ENCODE data around the gene MYO18A. TPM values are rescaled to one million over a fixed set of nuclear protein-coding genes. Genes with fewer than 3 reads are reported as not detected.

The MYO18A gene
- total and polyA plus RNA-seq, 2 of the 4 experiments (the other 2 are of a cell fraction) = 22.4 to 39.1 TPM

DNA sequence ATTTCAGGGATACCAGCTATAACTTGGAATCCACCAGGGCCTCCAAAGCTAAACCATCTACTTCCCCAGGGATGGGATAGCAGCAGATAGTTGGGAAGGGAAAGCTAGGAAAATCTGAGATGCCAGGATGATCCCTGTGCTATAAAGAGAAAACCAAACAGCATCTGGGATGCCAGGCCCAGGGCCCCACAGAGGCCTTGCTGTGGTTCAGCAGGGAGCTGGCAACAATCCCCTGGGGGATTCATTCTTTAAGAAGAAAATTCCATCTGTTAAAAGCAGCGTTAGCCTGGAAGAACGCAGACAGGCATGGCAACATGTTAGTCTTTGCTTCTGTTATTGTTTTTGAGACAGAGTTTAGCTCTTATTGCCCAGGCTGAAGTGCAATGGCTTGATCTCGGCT lies 16.6 kb downstream of the MYO18A start:
- H3K23ac ChIP-seq (ENCODE audit: low read depth, low read length) = no peak overlapping the region
- intact Hi-C loops (cut with micrococcal nuclease) (no loop called here), in situ Hi-C loops (cut with MboI; ENCODE audit: low sequenced_read_pairs) (no loop called here), dilution Hi-C loops (cut with HindIII; ENCODE audit: low sequenced_read_pairs, unreplicated experiment) (no loop called here)
- ChIA-PET CTCF (no interaction called here), POLR2A (ENCODE audit: unreplicated experiment) (no interaction called here)
- H3K4me2 ChIP-seq (ENCODE audit: low read depth, low read length) = no peak overlapping the region; the same call in 1 of the 2 replicates
- DNase-seq (no peak), ATAC-seq (ENCODE audit: low read depth) (no peak)
- H3K4ac ChIP-seq (ENCODE audit: low read depth, low read length) = no peak overlapping the region; the same call in 1 of the 2 replicates
- peaks cover 40% of the 10 kb centered on the region for H3K9me1 ChIP-seq (ENCODE audit: insufficient read depth, low read length)
- H3K27ac ChIP-seq (ENCODE audit: insufficient read depth, low read length) = peak overlapping the region; percentile 6; the same call in 1 of the 2 replicates
- H4K20me1 ChIP-seq (ENCODE audit: insufficient read depth, low read length) = peaks cover 10% of the 10 kb centered on the region
- H3K9ac ChIP-seq (ENCODE audit: low read depth, low read length) = no peak overlapping the region
- H3K4me1 ChIP-seq (ENCODE audit: control insufficient read depth, insufficient read depth, low read length) = peaks cover 33% of the 10 kb centered on the region
- no TSS peak for BruUV-seq (replicated peaks)
- H3K56ac ChIP-seq (ENCODE audit: extremely low read depth, insufficient read depth, low read length) = no peak overlapping the region
- H3K36me3 ChIP-seq (ENCODE audit: control insufficient read depth, insufficient read depth, low read length) = peaks cover 16% of the 10 kb centered on the region
- H2AFZ ChIP-seq (replicated peaks; ENCODE audit: low read length, poor library complexity) = no peak overlapping the region
- no peak overlapping the region for H4K5ac ChIP-seq (ENCODE audit: low read depth, low read length)
- H3K14ac ChIP-seq (replicated peaks; ENCODE audit: low read depth, low read length) = no peak overlapping the region; the same call in 1 of the 2 replicates
- no peak overlapping the region for H3K18ac ChIP-seq (ENCODE audit: low read depth, low read length)
- peak overlapping the region; percentile 32; the same call in 1 of the 2 replicates for H2BK120ac ChIP-seq (ENCODE audit: low read depth, low read length)
- 0 out of 2 replicates have a peak overlapping the region, but pooled peaks have one; percentile 38 for H4K91ac ChIP-seq (ENCODE audit: insufficient read depth, low read depth, low read length)
- no peak overlapping the region; the same call in 1 of the 2 replicates for H2BK20ac ChIP-seq (ENCODE audit: low read depth, low read length)
- H3K79me1 ChIP-seq (ENCODE audit: low read depth in 1 of 2, low read length in 2 of 2) = peaks cover 19 to 83% of the 10 kb centered on the region in 2 experiments
- no peaks in the 10 kb centered on the region for H3K27me3 ChIP-seq (ENCODE audit: control insufficient read depth, insufficient read depth, low read length)
- TF ChIP-seq MAZ (IDR thresholded peaks at IDR 0.05; ENCODE audit: borderline replicate concordance, low read depth, low read length) = no peak
- TF ChIP-seq MAFK (IDR thresholded peaks at IDR 0.05; ENCODE audit: low read depth, low read length) = no peak
- TF ChIP-seq CHD1 (IDR thresholded peaks at IDR 0.05; ENCODE audit: low read depth, low read length) = no peak
- TF ChIP-seq RCOR1 (IDR thresholded peaks at IDR 0.05; ENCODE audit: insufficient replicate concordance, low read length) = no peak
- no peak for TF ChIP-seq RFX5 (IDR thresholded peaks at IDR 0.05; ENCODE audit: low read depth, low read length)
- TF ChIP-seq CEBPB (IDR thresholded peaks at IDR 0.05; ENCODE audit: low read depth, low read length) = no peak
- no peak for TF ChIP-seq MXI1 (IDR thresholded peaks at IDR 0.05; ENCODE audit: borderline replicate concordance, low read depth, low read length)
- TF ChIP-seq FOS (IDR thresholded peaks at IDR 0.05; ENCODE audit: low read depth, low read length) = no peak
- TF ChIP-seq, protein P1, sequence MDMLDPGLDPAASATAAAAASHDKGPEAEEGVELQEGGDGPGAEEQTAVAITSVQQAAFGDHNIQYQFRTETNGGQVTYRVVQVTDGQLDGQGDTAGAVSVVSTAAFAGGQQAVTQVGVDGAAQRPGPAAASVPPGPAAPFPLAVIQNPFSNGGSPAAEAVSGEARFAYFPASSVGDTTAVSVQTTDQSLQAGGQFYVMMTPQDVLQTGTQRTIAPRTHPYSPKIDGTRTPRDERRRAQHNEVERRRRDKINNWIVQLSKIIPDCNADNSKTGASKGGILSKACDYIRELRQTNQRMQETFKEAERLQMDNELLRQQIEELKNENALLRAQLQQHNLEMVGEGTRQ (IDR thresholded peaks at IDR 0.05; ENCODE audit: low read depth, low read length) = no peak
- no peak for TF ChIP-seq POLR2A (IDR thresholded peaks at IDR 0.05; ENCODE audit: low read depth, low read length)
- TF ChIP-seq NFE2L2 (IDR thresholded peaks at IDR 0.05; ENCODE audit: low read depth, low read length) = no peak
- TF ChIP-seq, protein P2, sequence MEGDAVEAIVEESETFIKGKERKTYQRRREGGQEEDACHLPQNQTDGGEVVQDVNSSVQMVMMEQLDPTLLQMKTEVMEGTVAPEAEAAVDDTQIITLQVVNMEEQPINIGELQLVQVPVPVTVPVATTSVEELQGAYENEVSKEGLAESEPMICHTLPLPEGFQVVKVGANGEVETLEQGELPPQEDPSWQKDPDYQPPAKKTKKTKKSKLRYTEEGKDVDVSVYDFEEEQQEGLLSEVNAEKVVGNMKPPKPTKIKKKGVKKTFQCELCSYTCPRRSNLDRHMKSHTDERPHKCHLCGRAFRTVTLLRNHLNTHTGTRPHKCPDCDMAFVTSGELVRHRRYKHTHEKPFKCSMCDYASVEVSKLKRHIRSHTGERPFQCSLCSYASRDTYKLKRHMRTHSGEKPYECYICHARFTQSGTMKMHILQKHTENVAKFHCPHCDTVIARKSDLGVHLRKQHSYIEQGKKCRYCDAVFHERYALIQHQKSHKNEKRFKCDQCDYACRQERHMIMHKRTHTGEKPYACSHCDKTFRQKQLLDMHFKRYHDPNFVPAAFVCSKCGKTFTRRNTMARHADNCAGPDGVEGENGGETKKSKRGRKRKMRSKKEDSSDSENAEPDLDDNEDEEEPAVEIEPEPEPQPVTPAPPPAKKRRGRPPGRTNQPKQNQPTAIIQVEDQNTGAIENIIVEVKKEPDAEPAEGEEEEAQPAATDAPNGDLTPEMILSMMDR (conservative IDR thresholded peaks at IDR 0.05; ENCODE audit: low read depth, low read length) = no peak
- no peak for TF ChIP-seq RAD21 (IDR thresholded peaks at IDR 0.05; ENCODE audit: low read length)
- no peak overlapping the region for H2AK5ac ChIP-seq (ENCODE audit: low read depth, low read length)
- H3K9me3 ChIP-seq (ENCODE audit: control insufficient read depth, insufficient read depth, low read length) = no peaks in the 10 kb centered on the region
- no peak overlapping the region for H3K4me3 ChIP-seq (ENCODE audit: insufficient read depth, low read depth, low read length)
- no CpG with 5 or more reads among the region's 3 CpGs for WGBS, 2 experiments (ENCODE audit: extremely low coverage in 2 of 2, insufficient read length in 1 of 2)
- H2BK15ac ChIP-seq (ENCODE audit: low read depth, low read length) = no peak overlapping the region
- H2BK5ac ChIP-seq (ENCODE audit: low read depth, low read length, poor library complexity, severe bottlenecking) = no peak overlapping the region
- 0 out of 4 replicates have a peak overlapping the region, but pooled peaks of 1 of the 2 experiments have one; percentile 35 for H4K8ac ChIP-seq (ENCODE audit: low read depth in 2 of 2, low read length in 2 of 2)
- no peak overlapping the region for H2AK9ac ChIP-seq (replicated peaks; ENCODE audit: low read depth, low read length, poor library complexity)

Data from IMR-90 (cell line).